GM12878 (cell line): ENCODE results near the gene SNX3. TPM values are rescaled to one million over a fixed set of nuclear protein-coding genes. Genes with fewer than 3 reads are reported as not detected.

Source experiments
- ATAC-seq: fragments of 200-7000 bp; cut with Tn5 transposase; 3 replicates; pipeline ENCODE4 v1.9.1; 2020; ENCODE audit warnings: mild to moderate bottlenecking, moderate library complexity
- BruUV-seq: library from RNA; stranded (reverse); fragments of 400-500 nt; replicated peaks from 2 replicates; lab custom pipeline; 2021; lab: Mats Ljungman, UMichigan
- CTCF ChIA-PET: fragments of 300-600 bp; sonication (Branson Sonifier 250); formaldehyde crosslinking; extraction: SDS; loops from one replicate; lab custom pipeline; 2021; ENCODE audit warnings: inconsistent platforms; lab: Yijun Ruan, JAX
- POLR2A ChIA-PET: fragments of 350-600 bp; formaldehyde crosslinking; extraction: SDS; loops from one replicate; lab custom pipeline; 2021; ENCODE audit warnings: inconsistent platforms; lab: Charles Lee
- RAD21 ChIA-PET: fragments of 300-600 bp; sonication (Branson Sonifier 250); formaldehyde crosslinking; loops from one replicate; lab custom pipeline; 2023; ENCODE audit warnings: antibody characterized with exemption; ENCODE audit not compliant: unreplicated experiment; lab: Charles Lee
- SMC1A ChIA-PET: fragments of 300-600 bp; sonication (Branson Sonifier 250); formaldehyde crosslinking; loops from one replicate; lab custom pipeline; 2023; ENCODE audit not compliant: unreplicated experiment, uncharacterized antibody; lab: Charles Lee
- DNase-seq: peaks from one replicate; pipeline ENCODE4 v3.0.0-alpha.2; 2011; ENCODE audit warnings: low read depth, low spot score
- FAIRE-seq: peaks from 3 replicates; lab custom pipeline; 2011; peaks lifted over from hg19 to GRCh38; lab: Jason Lieb, UNC
- H2AFZ ChIP-seq: 2 replicates; pipeline ENCODE4 v1.6.0; 2011; ENCODE audit warnings: low read depth, low read length, control low read depth; ENCODE audit not compliant: control insufficient read depth
- H3K27ac ChIP-seq: 2 replicates; pipeline ENCODE4 v1.5.1; 2011; ENCODE audit warnings: control low read depth; ENCODE audit not compliant: control insufficient read depth, insufficient read depth
- H3K27me3 ChIP-seq, 2 experiments: replicated peaks in 1 of 2; 2 replicates each; pipeline versions ENCODE4 v1.6.0 to v1.6.1; 2011; ENCODE audit warnings: low read length in 1 of 2; ENCODE audit not compliant: control insufficient read depth in 2 of 2, insufficient read depth in 2 of 2
- H3K36me3 ChIP-seq, 2 experiments: 2 replicates each; pipeline ENCODE4 v1.5.1; 2011; ENCODE audit warnings: low read length in 1 of 2; ENCODE audit not compliant: control insufficient read depth in 2 of 2, insufficient read depth in 2 of 2
- H3K4me1 ChIP-seq: 2 replicates; pipeline ENCODE4 v1.6.1; 2011; ENCODE audit warnings: mild to moderate bottlenecking, low read length, moderate library complexity, mixed read lengths; ENCODE audit not compliant: control insufficient read depth, insufficient read depth
- H3K4me2 ChIP-seq: 2 replicates; pipeline ENCODE4 v1.6.0; 2011; ENCODE audit warnings: control low read depth; ENCODE audit not compliant: control insufficient read depth, insufficient read depth
- H3K4me3 ChIP-seq: fragments of 200-600 bp; sonication (generic); 2 replicates; pipeline ENCODE4 v1.5.1; 2016
- H3K79me2 ChIP-seq: 2 replicates; pipeline ENCODE4 v1.6.0; 2011; ENCODE audit warnings: low read length; ENCODE audit not compliant: control insufficient read depth, insufficient read depth
- H3K9ac ChIP-seq: 2 replicates; pipeline ENCODE4 v1.8.0; 2011; ENCODE audit warnings: low read length, control low read depth, mixed read lengths; ENCODE audit not compliant: control insufficient read depth, insufficient read depth
- H3K9me3 ChIP-seq: replicated peaks from 3 replicates; pipeline ENCODE4 v1.5.1; 2011; ENCODE audit warnings: mild to moderate bottlenecking, low read length; ENCODE audit not compliant: control insufficient read depth, insufficient read depth
- H4K20me1 ChIP-seq: 2 replicates; pipeline ENCODE4 v1.6.0; 2011; ENCODE audit not compliant: control insufficient read depth, insufficient read depth
- CBX5 ChIP-seq: sonication (generic); IDR thresholded peaks from 2 replicates; pipeline ENCODE4 v1.6.1; 2016; ENCODE audit warnings: low read depth, moderate library complexity, mild to moderate bottlenecking, inconsistent platforms
- CHD4 ChIP-seq: fragments of 200-600 bp; sonication (generic); IDR thresholded peaks from 2 replicates; pipeline ENCODE4 v1.6.1; 2016; ENCODE audit warnings: mild to moderate bottlenecking
- ESRRA ChIP-seq: IDR thresholded peaks from 2 replicates; pipeline ENCODE4 v1.6.1; 2012; ENCODE audit warnings: mild to moderate bottlenecking, low read length, improper control_type of control experiment
- HCFC1 ChIP-seq: fragments of 150-350 bp; IDR thresholded peaks from 2 replicates; pipeline ENCODE4 v1.6.1; 2014; ENCODE audit warnings: low read length
- HDGF ChIP-seq: fragments of 450-650 bp; IDR thresholded peaks from 2 replicates; pipeline ENCODE4 v1.6.1; 2016; ENCODE audit warnings: antibody characterized with exemption
- HSF1 ChIP-seq: fragments of 150-350 bp; IDR thresholded peaks from 2 replicates; pipeline ENCODE4 v1.6.1; 2014; ENCODE audit warnings: mild to moderate bottlenecking, low read depth, low read length
- MTA3 ChIP-seq: IDR thresholded peaks from 2 replicates; pipeline ENCODE4 v1.6.1; 2012; ENCODE audit warnings: low read length, inconsistent platforms, borderline replicate concordance
- NFIC ChIP-seq: IDR thresholded peaks from 2 replicates; pipeline ENCODE4 v1.6.1; 2012; ENCODE audit warnings: low read depth, mild to moderate bottlenecking, inconsistent platforms, low read length, moderate library complexity
- NR2F1 ChIP-seq: fragments of 450-650 bp; conservative IDR thresholded peaks from 2 replicates; pipeline ENCODE4 v1.6.1; 2017; ENCODE audit warnings: mild to moderate bottlenecking
- USF2 ChIP-seq: IDR thresholded peaks from 2 replicates; pipeline ENCODE4 v1.6.1; 2011; ENCODE audit warnings: low read depth, low read length, improper control_type of control experiment, borderline replicate concordance
- ZBTB33 ChIP-seq: fragments of 450-650 bp; IDR thresholded peaks from 2 replicates; pipeline ENCODE4 v1.6.1; 2017; ENCODE audit warnings: mild to moderate bottlenecking
- ZNF207 ChIP-seq: fragments of 450-650 bp; IDR thresholded peaks from 2 replicates; pipeline ENCODE4 v1.6.1; 2014; ENCODE audit warnings: antibody characterized with exemption, mild to moderate bottlenecking, borderline replicate concordance
- WGBS: methylation state at CpG from one replicate; pipeline ENCODE4 v1.1.6; 2016; ENCODE audit warnings: low lambda C conversion rate; ENCODE audit not compliant: insufficient replicate concordance, insufficient coverage; ENCODE audit errors: missing lambda C conversion rate; 5-methylcytosine and 5-hydroxymethylcytosine counted together
- in situ Hi-C: fragments of 300-500 bp; cut with MboI; formaldehyde crosslinking; loops from 9 replicates; pipeline ENCODE4 v1.14.3; 2018; ENCODE audit warnings: mixed read lengths
- intact Hi-C: fragments of 100-400 bp; cut with micrococcal nuclease; formaldehyde crosslinking; loops from one replicate; pipeline ENCODE4 v1.14.2; 2022; ENCODE audit not compliant: unreplicated experiment
- polyA plus RNA-seq, 11 experiments: library from polyadenylated mRNA; depleted of rRNA in 4 of 11; unstranded in 6 of 11; stranded (reverse) in 5 of 11; fragments of >200 nt; fragmentation: Nextera tagmentation in 4 of 11; fragmentation: Illumina TruSeq in 1 of 11; extraction: Ambion mirVana in 4 of 11; extraction: Trizol in 1 of 11; gene quantifications; 1 replicate in 1 of 11; 2 replicates in 10 of 11; pipeline versions ENCODE4 v1.2.1 to v1.2.3, GENCODE V29; 2011 to 2016; ENCODE audit warnings: inconsistent platforms in 2 of 11, missing spikeins in 2 of 11, low read depth in 1 of 11
- total RNA-seq, 4 experiments: library from RNA; depleted of rRNA in 3 of 4; stranded (reverse); fragments of >200 nt in 3 of 4; fragmentation: Illumina TruSeq in 1 of 4; extraction: Trizol in 1 of 4; gene quantifications; 2 replicates each; pipeline versions ENCODE4 v1.2.1 to v1.2.3, GENCODE V29; 2013 to 2021

The SNX3 gene
- total and polyA plus RNA-seq, 10 of the 15 experiments (the other 5 are each of a cell fraction or from before 2014, with no cell fraction given), result 43.7 to 297 (median 95.6) TPM

- Histone ChIP-seq H3K79me2 (no peaks in the 10 kb centered on the region), H3K4me3 (no peak overlapping the region), H3K4me2 (no peak overlapping the region), H3K9me3 (no peaks in the 10 kb centered on the region), H3K4me1 (no peaks in the 10 kb centered on the region), H3K27ac (no peak overlapping the region), H4K20me1 (no peaks in the 10 kb centered on the region), H2AFZ (no peak overlapping the region), H3K36me3 (no peaks in the 10 kb centered on the region), H3K9ac (no peak overlapping the region), H3K27me3 (peaks cover 0 to 2% of the 10 kb centered on the region in 2 experiments; a peak in 2 of 4 replicates)
- RAD21 ChIA-PET, result no interaction called here
- no peak for ATAC-seq
- no TSS peak for BruUV-seq
- CTCF ChIA-PET, result interaction anchor here (1.0 kb wide), 1 partner anchor 8 kb away, joined by 3 read pairs; no protein-coding TSS in a partner anchor
- 26% methylated on average over 9 of the region's 9 CpGs for WGBS
- intact Hi-C loops (no loop called here), in situ Hi-C loops (no loop called here)
- DNase-seq, result no peak
- FAIRE-seq, result no peak
- SMC1A ChIA-PET, result no interaction called here
- TF ChIP-seq HCFC1 (no peak), ZNF207 (no peak)
- POLR2A ChIA-PET, result no interaction called here
These were observed 73.3 kb downstream of the SNX3 start for GRCh38 chr6:108187519-108187918.

- in situ Hi-C loops, result no loop called here
- Histone ChIP-seq H3K36me3 (no peaks in the 10 kb centered on the region), H3K9ac (no peak overlapping the region), H3K4me3 (no peak overlapping the region), H3K4me2 (no peak overlapping the region), H3K9me3 (no peaks in the 10 kb centered on the region), H3K27me3 (peaks cover 0 to 2% of the 10 kb centered on the region in 2 experiments; a peak in 2 of 4 replicates), H4K20me1 (no peaks in the 10 kb centered on the region), H3K79me2 (no peaks in the 10 kb centered on the region), H3K27ac (no peak overlapping the region), H2AFZ (no peak overlapping the region), H3K4me1 (no peaks in the 10 kb centered on the region)
- POLR2A ChIA-PET, result no interaction called here
- CTCF ChIA-PET, result interaction anchor here (0.9 to 1.0 kb wide), 2 partner anchors 217 to 305 kb away, joined by 3 read pairs; no protein-coding TSS in a partner anchor
- DNase-seq, result no peak
- no TSS peak for BruUV-seq
- RAD21 ChIA-PET, result interaction anchor here (0.9 kb wide), 1 partner anchor 18 kb away, joined by 3 read pairs; no protein-coding TSS in a partner anchor
- intact Hi-C loops, result no loop called here
- SMC1A ChIA-PET, result interaction anchor here (1.0 kb wide), 1 partner anchor 62 kb away, joined by 3 read pairs; no protein-coding TSS in a partner anchor
- WGBS, result 47% methylated on average over 2 of the region's 2 CpGs
- FAIRE-seq, result no peak
- ATAC-seq, result no peak
- no peak for TF ChIP-seq ESRRA
- TF ChIP-seq ZBTB33, result no peak
- TF ChIP-seq HSF1, result no peak
- no peak for TF ChIP-seq CBX5
- TF ChIP-seq HDGF, result no peak
- TF ChIP-seq USF2, result no peak
- TF ChIP-seq NFIC, result no peak
- no peak for TF ChIP-seq MTA3
- TF ChIP-seq CHD4, result no peak
- TF ChIP-seq NR2F1, result no peak
These were observed 74.6 kb downstream of the SNX3 start for GRCh38 chr6:108186226-108186625.
